Prostate gland (tissue), 2 donors: ENCODE results near the gene ENTPD1. TPM values are rescaled to one million over a fixed set of nuclear protein-coding genes. Genes with fewer than 3 reads are reported as not detected.
"Not testable (repeated sequence)": the region's sequence is repeated elsewhere in the genome, so short reads cannot be mapped to it uniquely, and the experiment has no call there.

Experiments
- DNase-seq: peaks from one replicate; pipeline ENCODE4 v3.0.0-alpha.2; 2019; ENCODE audit warnings: low spot score
- H3K27ac ChIP-seq, 2 donors: fragments of 200-600 bp; sonication (generic); 2 replicates each; pipeline ENCODE4 v1.5.1; 2017 to 2019
- H3K27me3 ChIP-seq: fragments of 200-600 bp; sonication (generic); replicated peaks from 2 replicates; pipeline ENCODE4 v1.5.1; 2019; ENCODE audit not compliant: insufficient read depth
- H3K36me3 ChIP-seq, 2 donors: fragments of 200-600 bp; sonication (generic); 1 replicate in 1 of 2; 2 replicates in 1 of 2; pipeline versions ENCODE4 v1.5.1 to v1.8.1; 2017 to 2019
- H3K4me1 ChIP-seq: fragments of 200-600 bp; sonication (generic); replicated peaks from 2 replicates; pipeline ENCODE4 v1.5.1; 2019
- H3K4me3 ChIP-seq, 2 donors: fragments of 200-600 bp; sonication (generic); 2 replicates each; pipeline ENCODE4 v1.5.1; 2017 to 2019
- H3K9me3 ChIP-seq: fragments of 200-600 bp; sonication (generic); 2 replicates; pipeline ENCODE4 v1.5.1; 2017
- CTCF ChIP-seq, 4 experiments: fragments of 200-600 bp in 2 of 4; fragments of 450-650 bp in 2 of 4; sonication (generic) in 2 of 4; IDR thresholded peaks; 1 replicate in 3 of 4; 2 replicates in 1 of 4; pipeline ENCODE4 v1.5.1; 2016 to 2019; ENCODE audit warnings: antibody characterized with exemption in 4 of 4, mild to moderate bottlenecking in 2 of 4, moderate library complexity in 2 of 4
- POLR2A ChIP-seq: fragments of 450-650 bp; IDR thresholded peaks from one replicate; pipeline ENCODE4 v1.6.1; 2016; ENCODE audit warnings: antibody characterized with exemption, mild to moderate bottlenecking
- POLR2AphosphoS5 ChIP-seq: sonication (generic); formaldehyde crosslinking; IDR thresholded peaks from one replicate; pipeline ENCODE4 v1.6.1; 2017; ENCODE audit warnings: antibody characterized with exemption
- WGBS: methylation state at CpG from one replicate; pipeline ENCODE4 v1.1.5; 2018; 5-methylcytosine and 5-hydroxymethylcytosine counted together
- intact Hi-C: fragments of 100-400 bp; cut with DNase I; formaldehyde crosslinking; loops from one replicate; pipeline ENCODE4 v1.14.2; 2022
- total RNA-seq, 2 donors: library from RNA; depleted of rRNA; stranded (reverse); fragments of >200 nt; gene quantifications; one replicate each; pipeline ENCODE4 v1.1.0, GENCODE V29; 2016

ENTPD1 gene
- total RNA-seq, 2 donors from 2014 or later = 7.0 to 9.3 TPM

- Histone ChIP-seq H3K27ac (no peak overlapping the region), H3K36me3 (no peaks in the 10 kb centered on the region), H3K4me3 (no peak overlapping the region), H3K27me3 (no peaks in the 10 kb centered on the region), H3K9me3 (no peaks in the 10 kb centered on the region), H3K4me1 (no peaks in the 10 kb centered on the region)
- TF ChIP-seq CTCF (IDR thresholded peaks at IDR 0.05) (no peak), POLR2A (no peak), POLR2AphosphoS5 (no peak)
- no peak for DNase-seq
- intact Hi-C loops = no loop called here
Measured at GRCh38 chr10:95767884-95768556, 12.1 kb downstream of the ENTPD1 start.

GRCh38 chr10:95770084-95770720, 14.2 kb downstream of the ENTPD1 start:
- no peaks in the 10 kb centered on the region for H3K9me3 ChIP-seq
- no peak overlapping the region for H3K27ac ChIP-seq
- 90% methylated on average over 4 of the region's 4 CpGs for WGBS
- TF ChIP-seq POLR2A = no peak
- no peak for TF ChIP-seq CTCF (IDR thresholded peaks at IDR 0.05)
- no peak for TF ChIP-seq POLR2AphosphoS5
- H3K4me1 ChIP-seq = no peaks in the 10 kb centered on the region
- H3K4me3 ChIP-seq = no peak overlapping the region
- H3K27me3 ChIP-seq = no peaks in the 10 kb centered on the region
- intact Hi-C loops = no loop called here
- no peaks in the 10 kb centered on the region for H3K36me3 ChIP-seq
- DNase-seq = no peak

GRCh38 chr10:95773454-95773853, 17.5 kb downstream of the ENTPD1 start:
- H3K9me3 ChIP-seq, H3K36me3 ChIP-seq, H3K27ac ChIP-seq, H3K27me3 ChIP-seq, H3K4me1 ChIP-seq, intact Hi-C loops, DNase-seq, H3K4me3 ChIP-seq: not testable (repeated sequence)
- 46% methylated on average over 2 of the region's 2 CpGs for WGBS

- H3K27ac ChIP-seq, H3K4me1 ChIP-seq, H3K27me3 ChIP-seq, H3K4me3 ChIP-seq, DNase-seq, intact Hi-C loops, H3K9me3 ChIP-seq, H3K36me3 ChIP-seq: not testable (repeated sequence)
- WGBS = 88% methylated on average over 8 of the region's 8 CpGs
Measured at GRCh38 chr10:95777638-95778037, 21.7 kb downstream of the ENTPD1 start.

- Histone ChIP-seq H3K9me3 (no peaks in the 10 kb centered on the region), H3K27me3 (no peaks in the 10 kb centered on the region), H3K27ac (no peak overlapping the region), H3K4me1 (no peaks in the 10 kb centered on the region), H3K4me3 (no peak overlapping the region), H3K36me3 (no peaks in the 10 kb centered on the region)
- intact Hi-C loops = no loop called here
- 78% methylated on average over 2 of the region's 2 CpGs for WGBS
- no peak for TF ChIP-seq CTCF (IDR thresholded peaks at IDR 0.05)
- TF ChIP-seq POLR2A = no peak
- no peak for TF ChIP-seq POLR2AphosphoS5
- no peak for DNase-seq
Measured at GRCh38 chr10:95782318-95782717, 26.4 kb downstream of the ENTPD1 start.

- intact Hi-C loops = no loop called here
- Histone ChIP-seq H3K4me3 (no peak overlapping the region), H3K36me3 (no peaks in the 10 kb centered on the region), H3K27me3 (no peaks in the 10 kb centered on the region), H3K4me1 (no peaks in the 10 kb centered on the region), H3K27ac (no peak overlapping the region), H3K9me3 (no peaks in the 10 kb centered on the region)
- DNase-seq = no peak
- WGBS = 38% methylated on average over 3 of the region's 3 CpGs
- no peak for TF ChIP-seq POLR2AphosphoS5
- no peak for TF ChIP-seq CTCF (IDR thresholded peaks at IDR 0.05)
- no peak for TF ChIP-seq POLR2A
Measured at GRCh38 chr10:95783741-95784140, 27.8 kb downstream of the ENTPD1 start.
